Measurements from ENCODE around the gene SYMPK.

Gene SYMPK

GRCh38 chr19:45852145-45852750, 10.7 kb downstream of the SYMPK start:
- Histone ChIP-seq H3K27me3 (ENCODE audit: control insufficient read depth, low read length) (no peaks in the 10 kb centered on the region), H4K20me1 (ENCODE audit: control insufficient read depth, insufficient read depth, low read depth, low read length) (no peaks in the 10 kb centered on the region), H3K36me3 (ENCODE audit: control insufficient read depth, low read length) (peaks cover 83% of the 10 kb centered on the region), H3K9me3 (ENCODE audit: control insufficient read depth, insufficient read depth, low read length) (no peaks in the 10 kb centered on the region), H3K4me3 (ENCODE audit: low read length) (no peak overlapping the region), H3K4me2 (ENCODE audit: low read length) (no peak overlapping the region), H3K27ac (ENCODE audit: low read depth, low read length) (no peak overlapping the region), H3K9me2 (replicated peaks; ENCODE audit: control insufficient read depth, low read length) (no peaks in the 10 kb centered on the region), H3F3A (ENCODE audit: control insufficient read depth, insufficient read depth) (no peaks in the 10 kb centered on the region), H3K79me2 (ENCODE audit: control insufficient read depth, low read length) (peaks cover 23% of the 10 kb centered on the region), H3K4me1 (ENCODE audit: control insufficient read depth, low read length) (no peaks in the 10 kb centered on the region)
- TF ChIP-seq CTCF (IDR thresholded peaks at IDR 0.05; ENCODE audit: low read depth, low read length, poor library complexity, severe bottlenecking) (no peak), EZH2phosphoT487 (IDR thresholded peaks at IDR 0.05; ENCODE audit: borderline replicate concordance, low read length) (no peak)

GRCh38 chr19:45848922-45849321, 14.0 kb downstream of the SYMPK start:
- Histone ChIP-seq H3K79me2 (ENCODE audit: control insufficient read depth, low read length) (no peaks in the 10 kb centered on the region; the same call in 1 of the 2 replicates), H3F3A (ENCODE audit: control insufficient read depth, insufficient read depth) (no peaks in the 10 kb centered on the region), H3K27me3 (ENCODE audit: control insufficient read depth, low read length) (no peaks in the 10 kb centered on the region), H3K9me3 (ENCODE audit: control insufficient read depth, insufficient read depth, low read length) (no peaks in the 10 kb centered on the region), H4K20me1 (ENCODE audit: control insufficient read depth, insufficient read depth, low read depth, low read length) (no peaks in the 10 kb centered on the region), H3K4me2 (ENCODE audit: low read length) (no peak overlapping the region), H3K4me3 (ENCODE audit: low read length) (no peak overlapping the region), H3K9me2 (replicated peaks; ENCODE audit: control insufficient read depth, low read length) (no peaks in the 10 kb centered on the region), H3K27ac (ENCODE audit: low read depth, low read length) (no peak overlapping the region), H3K36me3 (ENCODE audit: control insufficient read depth, low read length) (peaks cover 91% of the 10 kb centered on the region), H3K4me1 (ENCODE audit: control insufficient read depth, low read length) (no peaks in the 10 kb centered on the region)
- TF ChIP-seq CTCF (IDR thresholded peaks at IDR 0.05; ENCODE audit: low read depth, low read length, poor library complexity, severe bottlenecking): peak; percentile 41
- TF ChIP-seq EZH2phosphoT487 (IDR thresholded peaks at IDR 0.05; ENCODE audit: borderline replicate concordance, low read length): no peak

GRCh38 chr19:45847663-45848062, 15.3 kb downstream of the SYMPK start:
- H3K36me3 ChIP-seq (ENCODE audit: control insufficient read depth, low read length): peaks cover 90% of the 10 kb centered on the region
- no peak for TF ChIP-seq CTCF (IDR thresholded peaks at IDR 0.05; ENCODE audit: low read depth, low read length, poor library complexity, severe bottlenecking)
- no peak for TF ChIP-seq EZH2phosphoT487 (IDR thresholded peaks at IDR 0.05; ENCODE audit: borderline replicate concordance, low read length)
- no peak overlapping the region for H3K4me3 ChIP-seq (ENCODE audit: low read length)
- no peaks in the 10 kb centered on the region for H3F3A ChIP-seq (ENCODE audit: control insufficient read depth, insufficient read depth)
- no peaks in the 10 kb centered on the region for H3K9me3 ChIP-seq (ENCODE audit: control insufficient read depth, insufficient read depth, low read length)
- no peak overlapping the region for H3K4me2 ChIP-seq (ENCODE audit: low read length)
- H3K9me2 ChIP-seq (replicated peaks; ENCODE audit: control insufficient read depth, low read length): no peaks in the 10 kb centered on the region
- no peaks in the 10 kb centered on the region; the same call in 1 of the 2 replicates for H3K79me2 ChIP-seq (ENCODE audit: control insufficient read depth, low read length)
- H3K27me3 ChIP-seq (ENCODE audit: control insufficient read depth, low read length): no peaks in the 10 kb centered on the region
- H3K27ac ChIP-seq (ENCODE audit: low read depth, low read length): no peak overlapping the region
- no peaks in the 10 kb centered on the region for H4K20me1 ChIP-seq (ENCODE audit: control insufficient read depth, insufficient read depth, low read depth, low read length)
- no peaks in the 10 kb centered on the region for H3K4me1 ChIP-seq (ENCODE audit: control insufficient read depth, low read length)

Data from DOHH2 (cell line).